Right atrium auricular region (tissue), 2 donors: ENCODE results near the gene CSDE1. TPM values are rescaled to one million over a fixed set of nuclear protein-coding genes. Genes with fewer than 3 reads are reported as not detected.
A peak's percentile ranks its signal among the peaks of the same experiment; 100 is the strongest.

ENCODE experiments used
- DNase-seq: peaks from one replicate; pipeline ENCODE4 v3.0.0-alpha.2; 2019; ENCODE audit warnings: low spot score
- H3K27ac ChIP-seq, 2 donors: fragments of 200-600 bp; sonication (generic); 1 replicate in 1 of 2; 2 replicates in 1 of 2; pipeline ENCODE4 v1.5.1; 2016 to 2019
- H3K27me3 ChIP-seq, 2 donors: fragments of 200-600 bp; sonication (generic); one replicate each; pipeline versions ENCODE4 v1.5.1 to v1.6.0; 2017 to 2019
- H3K36me3 ChIP-seq: fragments of 200-600 bp; sonication (generic); one replicate; pipeline ENCODE4 v1.5.1; 2016
- H3K4me1 ChIP-seq, 2 donors: fragments of 200-600 bp; sonication (generic); one replicate each; pipeline versions ENCODE4 v1.5.1 to v1.6.0; 2017 to 2019
- H3K4me3 ChIP-seq, 2 donors: fragments of 200-600 bp; sonication (generic); 1 replicate in 1 of 2; 2 replicates in 1 of 2; pipeline ENCODE4 v1.5.1; 2017 to 2019; ENCODE audit warnings: mild to moderate bottlenecking in 1 of 2, moderate library complexity in 1 of 2
- H3K9me3 ChIP-seq, 2 donors: fragments of 200-600 bp; sonication (generic); one replicate each; pipeline ENCODE4 v1.5.1; 2019
- CTCF ChIP-seq, 2 donors: fragments of 200-600 bp; sonication (generic); IDR thresholded peaks; one replicate each; pipeline ENCODE4 v1.5.1; 2019; ENCODE audit warnings: antibody characterized with exemption in 2 of 2
- total RNA-seq, 2 donors: library from RNA; depleted of rRNA; stranded (reverse); fragments of >200 nt; gene quantifications; one replicate each; pipeline ENCODE4 v1.1.0, GENCODE V29; 2016

Gene CSDE1
- total RNA-seq, 2 donors from 2014 or later: 917 to 1,380 TPM

GRCh38 chr1:114728553-114728952 is 29.2 kb downstream of the CSDE1 start:
- peaks cover 92% of the 10 kb centered on the region for H3K36me3 ChIP-seq
- no peaks in the 10 kb centered on the region for H3K9me3 ChIP-seq
- H3K4me1 ChIP-seq: peaks cover 0 to 6% of the 10 kb centered on the region in 2 donors
- no peak for TF ChIP-seq CTCF (IDR thresholded peaks at IDR 0.05)
- no peak overlapping the region for H3K27ac ChIP-seq
- DNase-seq: no peak
- no peak overlapping the region for H3K4me3 ChIP-seq
- no peaks in the 10 kb centered on the region for H3K27me3 ChIP-seq

- no peaks in the 10 kb centered on the region for H3K27me3 ChIP-seq
- H3K27ac ChIP-seq: no peak overlapping the region
- DNase-seq: no peak
- peaks cover 0 to 6% of the 10 kb centered on the region in 2 donors for H3K4me1 ChIP-seq
- H3K36me3 ChIP-seq: peaks cover 92% of the 10 kb centered on the region
- no peak for TF ChIP-seq CTCF (IDR thresholded peaks at IDR 0.05)
- no peak overlapping the region for H3K4me3 ChIP-seq
- H3K9me3 ChIP-seq: no peaks in the 10 kb centered on the region
Measured at GRCh38 chr1:114725230-114725629, 32.6 kb downstream of the CSDE1 start.

- Histone ChIP-seq H3K36me3 (peaks cover 94% of the 10 kb centered on the region), H3K27ac (peak overlapping the region in 1 of 2 donors; percentile 1)
- TF ChIP-seq CTCF (IDR thresholded peaks at IDR 0.05): no peak
Measured at GRCh38 chr1:114723915-114724314, 33.9 kb downstream of the CSDE1 start.

GRCh38 chr1:114723457-114723856 is 34.3 kb downstream of the CSDE1 start:
- H3K27ac ChIP-seq: peak overlapping the region in 1 of 2 donors; percentile 1

More at GRCh38 chr1:114723915-114724314, 33.9 kb downstream of the CSDE1 start:
- no peak overlapping the region for H3K4me3 ChIP-seq
- DNase-seq: no peak
- no peaks in the 10 kb centered on the region for H3K27me3 ChIP-seq
- peaks cover 0 to 6% of the 10 kb centered on the region in 2 donors for H3K4me1 ChIP-seq
- no peaks in the 10 kb centered on the region for H3K9me3 ChIP-seq

GRCh38 chr1:114720492-114720891 is 37.3 kb downstream of the CSDE1 start:
- H3K9me3 ChIP-seq: no peaks in the 10 kb centered on the region
- H3K36me3 ChIP-seq: peaks cover 81% of the 10 kb centered on the region
- H3K27me3 ChIP-seq: no peaks in the 10 kb centered on the region
- no peak for TF ChIP-seq CTCF (IDR thresholded peaks at IDR 0.05)
- H3K4me3 ChIP-seq: no peak overlapping the region
- H3K4me1 ChIP-seq: peaks cover 0 to 18% of the 10 kb centered on the region in 2 donors
- no peak overlapping the region for H3K27ac ChIP-seq
- no peak for DNase-seq

More at GRCh38 chr1:114723457-114723856, 34.3 kb downstream of the CSDE1 start:
- TF ChIP-seq CTCF (IDR thresholded peaks at IDR 0.05): no peak
- DNase-seq: no peak
- Histone ChIP-seq H3K27me3 (no peaks in the 10 kb centered on the region), H3K36me3 (peaks cover 94% of the 10 kb centered on the region), H3K9me3 (no peaks in the 10 kb centered on the region), H3K4me1 (peaks cover 0 to 6% of the 10 kb centered on the region in 2 donors), H3K4me3 (no peak overlapping the region)

- Histone ChIP-seq H3K9me3 (no peaks in the 10 kb centered on the region), H3K27me3 (no peaks in the 10 kb centered on the region), H3K27ac (no peak overlapping the region), H3K4me3 (no peak overlapping the region), H3K36me3 (peaks cover 71% of the 10 kb centered on the region), H3K4me1 (peaks cover 0 to 26% of the 10 kb centered on the region in 2 donors)
- no peak for TF ChIP-seq CTCF (IDR thresholded peaks at IDR 0.05)
- DNase-seq: no peak
Measured at GRCh38 chr1:114719424-114719787, 38.4 kb downstream of the CSDE1 start.
